Measurements from ENCODE around the gene MUTYH.
"Not testable (repeated sequence)": the region's sequence is repeated elsewhere in the genome, so short reads cannot be mapped to it uniquely, and the experiment has no call there.

Gene MUTYH

DNA sequence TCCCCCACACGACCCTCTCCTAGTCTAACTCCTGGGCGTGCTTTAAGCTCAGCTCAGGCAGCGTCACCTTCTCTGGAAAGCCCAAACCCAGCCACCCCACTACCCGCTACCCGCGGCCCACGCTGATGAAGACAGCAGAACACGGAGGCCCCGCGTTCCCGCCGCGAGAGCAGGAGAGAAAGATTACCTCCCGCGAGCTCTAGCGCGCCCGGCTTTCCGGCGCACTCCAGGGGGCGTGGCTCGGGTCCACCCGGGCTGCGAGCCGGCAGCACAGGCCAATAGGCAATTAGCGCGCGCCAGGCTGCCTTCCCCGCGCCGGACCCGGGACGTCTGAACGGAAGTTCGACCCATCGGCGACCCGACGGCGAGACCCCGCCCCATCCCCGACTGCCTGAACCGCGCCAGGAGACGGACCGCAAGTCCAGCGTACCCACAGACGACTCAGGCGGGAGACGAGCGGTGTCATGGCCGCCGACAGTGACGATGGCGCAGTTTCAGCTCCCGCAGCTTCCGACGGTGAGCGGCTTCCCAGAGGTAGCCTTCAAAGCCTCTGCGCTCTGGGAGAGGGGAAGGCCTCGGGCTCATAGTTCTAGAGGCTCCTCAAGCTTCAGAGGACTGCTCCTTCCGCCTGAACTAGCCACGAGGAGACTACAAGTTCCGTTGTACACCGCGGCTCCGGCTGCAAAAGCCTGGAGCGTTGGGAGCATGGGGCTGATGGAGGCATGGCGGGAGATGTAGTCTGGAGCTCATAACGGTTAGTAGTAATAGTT is at the start of gene MUTYH, which contains the start of gene TOE1:
TSS of gene MUTYH (minus strand) at position 652 of the 770 bp plus-strand sequence. CDS start 5,935 bp downstream, outside the sequence.
TSS of gene TOE1 (plus strand) at position 382 of the 770 bp plus-strand sequence. CDS start at position 465, 83 bp downstream.
- H3K4me3 ChIP-seq (ENCODE audit: low read length): peak within 1 kb of the TSS; percentile 54
- peak within 1 kb of the TSS; percentile 84 for H2AFZ ChIP-seq (ENCODE audit: low read depth, low read length)
- peaks cover 38% of the 10 kb centered on the region for H3K36me3 ChIP-seq (ENCODE audit: insufficient read depth, low read length)

DNA sequence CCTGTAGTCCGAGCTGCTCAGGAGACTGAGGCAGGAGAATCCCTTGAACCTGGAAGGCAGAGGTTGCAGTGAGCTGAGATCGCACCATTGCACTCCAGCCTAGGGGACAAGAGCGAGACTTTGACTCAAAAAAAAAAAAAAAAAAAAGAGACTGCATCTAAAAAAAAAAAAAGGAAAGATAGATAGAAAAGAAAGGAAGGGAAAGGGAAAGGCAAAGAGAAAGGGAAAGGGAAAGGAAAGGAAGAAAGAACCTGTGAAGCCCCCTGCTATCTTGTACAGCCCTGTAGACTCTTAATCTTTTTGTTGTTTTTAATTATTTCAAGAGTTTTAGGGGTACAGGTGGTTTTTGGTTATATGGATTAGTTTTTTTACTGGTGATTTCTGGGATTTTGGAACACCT is 46.0 kb upstream of the MUTYH start:
- Histone ChIP-seq H3K27me3 (ENCODE audit: insufficient read depth, low read length) (peaks cover 2% of the 10 kb centered on the region), H2AFZ (ENCODE audit: low read depth, low read length) (no peak overlapping the region), H3K9me3 (ENCODE audit: low read length) (no peaks in the 10 kb centered on the region), H3K36me3 (ENCODE audit: insufficient read depth, low read length) (no peaks in the 10 kb centered on the region), H3K4me1 (ENCODE audit: insufficient read depth, low read length) (no peaks in the 10 kb centered on the region), H3K4me3 (ENCODE audit: low read length) (no peak overlapping the region)

More for the DNA sequence above, at the start of gene MUTYH, which contains the start of gene TOE1:
- Histone ChIP-seq H3K9me3 (ENCODE audit: low read length) (no peaks in the 10 kb centered on the region), H3K27me3 (ENCODE audit: insufficient read depth, low read length) (no peaks in the 10 kb centered on the region), H3K4me1 (ENCODE audit: insufficient read depth, low read length) (peaks cover 12% of the 10 kb centered on the region)

- Histone ChIP-seq H2AFZ (ENCODE audit: low read depth, low read length) (no peak overlapping the region), H3K9me3 (ENCODE audit: low read length) (no peaks in the 10 kb centered on the region), H3K4me1 (ENCODE audit: insufficient read depth, low read length) (no peaks in the 10 kb centered on the region), H3K4me3 (ENCODE audit: low read length) (no peak overlapping the region), H3K36me3 (ENCODE audit: insufficient read depth, low read length) (no peaks in the 10 kb centered on the region), H3K27me3 (ENCODE audit: insufficient read depth, low read length) (peaks cover 2% of the 10 kb centered on the region)
Observed at GRCh38 chr1:45385302-45385701, 45.1 kb upstream of the MUTYH start.

- H3K9me3 ChIP-seq (ENCODE audit: low read length); H3K27me3 ChIP-seq (ENCODE audit: insufficient read depth, low read length); H3K4me1 ChIP-seq (ENCODE audit: insufficient read depth, low read length); H3K4me3 ChIP-seq (ENCODE audit: low read length); H2AFZ ChIP-seq (ENCODE audit: low read depth, low read length); H3K36me3 ChIP-seq (ENCODE audit: insufficient read depth, low read length): not testable (repeated sequence)
Observed at GRCh38 chr1:45384213-45384612, 44.0 kb upstream of the MUTYH start.

GRCh38 chr1:45383191-45383590 is 43.0 kb upstream of the MUTYH start:
- Histone ChIP-seq H3K4me3 (ENCODE audit: low read length) (no peak overlapping the region), H3K9me3 (ENCODE audit: low read length) (no peaks in the 10 kb centered on the region), H3K36me3 (ENCODE audit: insufficient read depth, low read length) (no peaks in the 10 kb centered on the region), H3K4me1 (ENCODE audit: insufficient read depth, low read length) (no peaks in the 10 kb centered on the region), H2AFZ (ENCODE audit: low read depth, low read length) (no peak overlapping the region), H3K27me3 (ENCODE audit: insufficient read depth, low read length) (peaks cover 2% of the 10 kb centered on the region)

GRCh38 chr1:45381243-45381642 is 41.0 kb upstream of the MUTYH start:
- Histone ChIP-seq H3K9me3 (ENCODE audit: low read length) (no peaks in the 10 kb centered on the region), H3K36me3 (ENCODE audit: insufficient read depth, low read length) (no peaks in the 10 kb centered on the region), H3K27me3 (ENCODE audit: insufficient read depth, low read length) (peaks cover 2% of the 10 kb centered on the region), H2AFZ (ENCODE audit: low read depth, low read length) (no peak overlapping the region), H3K4me3 (ENCODE audit: low read length) (no peak overlapping the region), H3K4me1 (ENCODE audit: insufficient read depth, low read length) (no peaks in the 10 kb centered on the region)

DNA sequence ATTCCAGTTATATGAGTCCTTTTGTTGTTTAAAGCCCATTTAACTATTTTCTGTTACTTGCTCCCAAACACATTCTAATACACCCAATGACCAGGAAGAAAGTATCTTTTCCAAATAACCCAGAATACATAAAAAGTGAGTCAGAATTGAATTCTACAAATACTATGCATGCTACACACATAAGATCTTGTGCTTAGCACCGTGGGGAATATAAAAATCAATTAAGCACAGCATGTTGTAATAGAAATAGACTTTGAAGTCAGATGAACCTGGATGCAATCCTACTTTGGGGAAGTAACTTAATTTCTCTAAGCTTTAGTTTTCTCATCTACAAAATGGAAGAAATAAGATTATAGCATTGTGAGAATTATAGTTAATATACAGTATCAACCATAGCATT is 40.5 kb upstream of the MUTYH start:
- H3K9me3 ChIP-seq (ENCODE audit: low read length): no peaks in the 10 kb centered on the region
- no peak overlapping the region for H3K4me3 ChIP-seq (ENCODE audit: low read length)
- H2AFZ ChIP-seq (ENCODE audit: low read depth, low read length): no peak overlapping the region
- H3K4me1 ChIP-seq (ENCODE audit: insufficient read depth, low read length): no peaks in the 10 kb centered on the region
- no peaks in the 10 kb centered on the region for H3K36me3 ChIP-seq (ENCODE audit: insufficient read depth, low read length)
- peaks cover 2% of the 10 kb centered on the region for H3K27me3 ChIP-seq (ENCODE audit: insufficient read depth, low read length)

DNA sequence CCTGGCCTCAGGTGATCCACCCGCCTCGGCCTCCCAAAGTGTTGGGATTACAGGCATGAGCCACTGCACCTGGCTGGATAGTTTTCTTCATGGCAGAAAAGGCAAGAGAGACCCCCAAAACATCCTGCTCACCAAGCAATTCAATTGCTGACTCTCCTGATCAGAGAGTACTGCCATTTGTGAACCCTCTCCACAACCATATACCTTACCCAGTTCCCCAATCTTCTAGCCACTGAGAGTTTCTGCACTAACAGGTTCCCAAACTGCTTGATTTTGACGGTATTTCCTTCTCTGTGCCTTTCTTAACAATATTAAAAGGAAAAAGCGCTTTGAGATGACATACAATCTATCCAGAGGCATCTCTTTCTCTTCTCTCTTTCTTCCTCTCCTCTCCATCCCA is 39.9 kb upstream of the MUTYH start:
- peaks cover 2% of the 10 kb centered on the region for H3K27me3 ChIP-seq (ENCODE audit: insufficient read depth, low read length)
- no peaks in the 10 kb centered on the region for H3K4me1 ChIP-seq (ENCODE audit: insufficient read depth, low read length)
- H2AFZ ChIP-seq (ENCODE audit: low read depth, low read length): no peak overlapping the region
- no peak overlapping the region for H3K4me3 ChIP-seq (ENCODE audit: low read length)
- H3K36me3 ChIP-seq (ENCODE audit: insufficient read depth, low read length): no peaks in the 10 kb centered on the region
- H3K9me3 ChIP-seq (ENCODE audit: low read length): no peaks in the 10 kb centered on the region

GRCh38 chr1:45379524-45379923 is 39.3 kb upstream of the MUTYH start:
- no peaks in the 10 kb centered on the region for H3K9me3 ChIP-seq (ENCODE audit: low read length)
- no peak overlapping the region for H2AFZ ChIP-seq (ENCODE audit: low read depth, low read length)
- no peaks in the 10 kb centered on the region for H3K36me3 ChIP-seq (ENCODE audit: insufficient read depth, low read length)
- H3K4me1 ChIP-seq (ENCODE audit: insufficient read depth, low read length): no peaks in the 10 kb centered on the region
- H3K27me3 ChIP-seq (ENCODE audit: insufficient read depth, low read length): peaks cover 2% of the 10 kb centered on the region
- H3K4me3 ChIP-seq (ENCODE audit: low read length): no peak overlapping the region

GRCh38 chr1:45378184-45378583 is 37.9 kb upstream of the MUTYH start:
- H3K4me1 ChIP-seq (ENCODE audit: insufficient read depth, low read length): no peaks in the 10 kb centered on the region
- no peaks in the 10 kb centered on the region for H3K36me3 ChIP-seq (ENCODE audit: insufficient read depth, low read length)
- no peaks in the 10 kb centered on the region for H3K9me3 ChIP-seq (ENCODE audit: low read length)
- no peaks in the 10 kb centered on the region for H3K27me3 ChIP-seq (ENCODE audit: insufficient read depth, low read length)
- no peak overlapping the region for H3K4me3 ChIP-seq (ENCODE audit: low read length)
- H2AFZ ChIP-seq (ENCODE audit: low read depth, low read length): no peak overlapping the region

- no peaks in the 10 kb centered on the region for H3K4me1 ChIP-seq (ENCODE audit: insufficient read depth, low read length)
Observed at GRCh38 chr1:45375104-45376090, 35.2 kb upstream of the MUTYH start.

GRCh38 chr1:45373573-45373972 is 33.3 kb upstream of the MUTYH start:
- H3K4me3 ChIP-seq (ENCODE audit: low read length): no peak overlapping the region
- H3K36me3 ChIP-seq (ENCODE audit: insufficient read depth, low read length): no peaks in the 10 kb centered on the region
- H3K27me3 ChIP-seq (ENCODE audit: insufficient read depth, low read length): no peaks in the 10 kb centered on the region
- no peaks in the 10 kb centered on the region for H3K4me1 ChIP-seq (ENCODE audit: insufficient read depth, low read length)
- no peak overlapping the region for H2AFZ ChIP-seq (ENCODE audit: low read depth, low read length)
- no peaks in the 10 kb centered on the region for H3K9me3 ChIP-seq (ENCODE audit: low read length)

More at GRCh38 chr1:45375104-45376090, 35.2 kb upstream of the MUTYH start:
- H3K9me3 ChIP-seq (ENCODE audit: low read length): no peaks in the 10 kb centered on the region
- no peak overlapping the region for H2AFZ ChIP-seq (ENCODE audit: low read depth, low read length)
- H3K27me3 ChIP-seq (ENCODE audit: insufficient read depth, low read length): no peaks in the 10 kb centered on the region
- H3K4me3 ChIP-seq (ENCODE audit: low read length): no peak overlapping the region
- no peaks in the 10 kb centered on the region for H3K36me3 ChIP-seq (ENCODE audit: insufficient read depth, low read length)

GRCh38 chr1:45370575-45370974 is 30.3 kb upstream of the MUTYH start:
- no peaks in the 10 kb centered on the region for H3K4me1 ChIP-seq (ENCODE audit: insufficient read depth, low read length)
- H3K9me3 ChIP-seq (ENCODE audit: low read length): no peaks in the 10 kb centered on the region
- H2AFZ ChIP-seq (ENCODE audit: low read depth, low read length): no peak overlapping the region
- no peaks in the 10 kb centered on the region for H3K36me3 ChIP-seq (ENCODE audit: insufficient read depth, low read length)
- H3K4me3 ChIP-seq (ENCODE audit: low read length): no peak overlapping the region
- H3K27me3 ChIP-seq (ENCODE audit: insufficient read depth, low read length): no peaks in the 10 kb centered on the region

All from neuron (in vitro differentiated cells).